OCI-LY7 (cell line): ENCODE measurements around the gene BASP1.

Source experiments
- CTCF ChIP-seq: fragments of 200-600 bp; sonication (generic); conservative IDR thresholded peaks from 2 replicates; pipeline ENCODE4 v1.5.1; 2014; ENCODE audit warnings: mild to moderate bottlenecking, antibody characterized with exemption, low read length, moderate library complexity, mixed read lengths
- EZH2phosphoT487 ChIP-seq: fragments of 200-600 bp; sonication (generic); IDR thresholded peaks from 2 replicates; pipeline ENCODE4 v1.6.1; 2018; ENCODE audit warnings: low read depth, borderline replicate concordance, mild to moderate bottlenecking, mixed run types, antibody characterized with exemption, low read length, moderate library complexity, mixed read lengths

DNA sequence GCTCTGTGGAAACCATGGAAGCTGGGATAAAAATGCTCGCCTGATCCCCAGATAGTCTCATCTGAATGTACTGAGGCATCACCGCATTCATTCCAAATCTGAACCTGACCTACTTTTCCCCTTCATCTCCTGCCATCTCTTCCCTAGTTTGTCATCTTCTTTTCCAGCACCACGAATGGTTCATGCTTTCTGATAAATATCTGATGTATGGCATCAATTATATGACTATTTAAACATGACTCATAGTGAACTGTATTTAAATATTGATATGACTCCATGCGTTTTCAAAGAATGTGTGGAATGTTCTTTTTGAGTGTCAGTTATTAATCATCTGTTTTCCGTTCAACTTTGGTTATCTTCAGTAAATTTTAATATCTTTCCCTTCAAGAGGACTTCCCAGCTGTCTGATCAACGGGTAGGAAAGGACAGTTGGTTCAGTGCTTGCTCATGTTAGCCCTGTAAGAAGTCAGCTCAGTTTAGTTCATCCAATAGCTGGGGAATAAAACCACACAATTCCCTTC is 21.1 kb downstream of the BASP1 start:
- no peak for TF ChIP-seq CTCF
- TF ChIP-seq EZH2phosphoT487, result no peak
